ENCODE results near the gene XRCC4.

DNA sequence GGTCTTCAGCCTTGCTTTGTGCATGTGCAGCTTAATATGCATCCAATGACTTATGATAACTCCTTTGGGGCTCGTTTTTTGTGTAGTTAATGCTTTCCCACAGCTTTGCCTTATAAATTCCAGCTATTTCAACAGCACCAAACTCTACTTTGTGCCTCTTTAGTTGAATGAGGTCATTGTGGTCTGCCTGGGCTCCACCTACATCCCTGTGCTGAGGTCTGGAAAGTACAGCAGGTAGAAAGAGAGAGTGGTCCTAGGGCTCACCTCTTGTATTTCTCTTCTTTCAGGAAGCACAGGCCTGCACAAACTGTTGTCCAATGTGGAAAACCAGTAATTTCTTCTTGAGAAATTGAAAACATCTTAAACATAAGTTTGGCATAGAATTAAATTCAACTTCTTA lies 167.2 kb downstream of the XRCC4 start:
- TF ChIP-seq REST (tag by site-specific recombination; IDR thresholded peaks at IDR 0.05) (no peak), ZNF146 (tag by site-specific recombination; IDR thresholded peaks at IDR 0.05) (no peak), ZBTB10 (tag by site-specific recombination; IDR thresholded peaks at IDR 0.05) (no peak), ZNF133 (tag by site-specific recombination; IDR thresholded peaks at IDR 0.05) (no peak), ZNF843 (tag by site-specific recombination; IDR thresholded peaks at IDR 0.05) (no peak), ZNF561 (tag by site-specific recombination; IDR thresholded peaks at IDR 0.05; ENCODE audit: borderline replicate concordance) (no peak), ZNF138 (tag by site-specific recombination; IDR thresholded peaks at IDR 0.05; ENCODE audit: borderline replicate concordance) (no peak), ZNF514 (tag by site-specific recombination; IDR thresholded peaks at IDR 0.05) (no peak), ZSCAN30 (tag by site-specific recombination; IDR thresholded peaks at IDR 0.05) (no peak), SP7 (tag by site-specific recombination; IDR thresholded peaks at IDR 0.05) (no peak)
- TF ChIP-seq, protein P1, sequence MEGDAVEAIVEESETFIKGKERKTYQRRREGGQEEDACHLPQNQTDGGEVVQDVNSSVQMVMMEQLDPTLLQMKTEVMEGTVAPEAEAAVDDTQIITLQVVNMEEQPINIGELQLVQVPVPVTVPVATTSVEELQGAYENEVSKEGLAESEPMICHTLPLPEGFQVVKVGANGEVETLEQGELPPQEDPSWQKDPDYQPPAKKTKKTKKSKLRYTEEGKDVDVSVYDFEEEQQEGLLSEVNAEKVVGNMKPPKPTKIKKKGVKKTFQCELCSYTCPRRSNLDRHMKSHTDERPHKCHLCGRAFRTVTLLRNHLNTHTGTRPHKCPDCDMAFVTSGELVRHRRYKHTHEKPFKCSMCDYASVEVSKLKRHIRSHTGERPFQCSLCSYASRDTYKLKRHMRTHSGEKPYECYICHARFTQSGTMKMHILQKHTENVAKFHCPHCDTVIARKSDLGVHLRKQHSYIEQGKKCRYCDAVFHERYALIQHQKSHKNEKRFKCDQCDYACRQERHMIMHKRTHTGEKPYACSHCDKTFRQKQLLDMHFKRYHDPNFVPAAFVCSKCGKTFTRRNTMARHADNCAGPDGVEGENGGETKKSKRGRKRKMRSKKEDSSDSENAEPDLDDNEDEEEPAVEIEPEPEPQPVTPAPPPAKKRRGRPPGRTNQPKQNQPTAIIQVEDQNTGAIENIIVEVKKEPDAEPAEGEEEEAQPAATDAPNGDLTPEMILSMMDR (tag by site-specific recombination; IDR thresholded peaks at IDR 0.05): no peak
- TF ChIP-seq, protein P2, sequence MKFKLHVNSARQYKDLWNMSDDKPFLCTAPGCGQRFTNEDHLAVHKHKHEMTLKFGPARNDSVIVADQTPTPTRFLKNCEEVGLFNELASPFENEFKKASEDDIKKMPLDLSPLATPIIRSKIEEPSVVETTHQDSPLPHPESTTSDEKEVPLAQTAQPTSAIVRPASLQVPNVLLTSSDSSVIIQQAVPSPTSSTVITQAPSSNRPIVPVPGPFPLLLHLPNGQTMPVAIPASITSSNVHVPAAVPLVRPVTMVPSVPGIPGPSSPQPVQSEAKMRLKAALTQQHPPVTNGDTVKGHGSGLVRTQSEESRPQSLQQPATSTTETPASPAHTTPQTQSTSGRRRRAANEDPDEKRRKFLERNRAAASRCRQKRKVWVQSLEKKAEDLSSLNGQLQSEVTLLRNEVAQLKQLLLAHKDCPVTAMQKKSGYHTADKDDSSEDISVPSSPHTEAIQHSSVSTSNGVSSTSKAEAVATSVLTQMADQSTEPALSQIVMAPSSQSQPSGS (tag by site-specific recombination; IDR thresholded peaks at IDR 0.05; ENCODE audit: low read depth): no peak
- TF ChIP-seq, protein P3, sequence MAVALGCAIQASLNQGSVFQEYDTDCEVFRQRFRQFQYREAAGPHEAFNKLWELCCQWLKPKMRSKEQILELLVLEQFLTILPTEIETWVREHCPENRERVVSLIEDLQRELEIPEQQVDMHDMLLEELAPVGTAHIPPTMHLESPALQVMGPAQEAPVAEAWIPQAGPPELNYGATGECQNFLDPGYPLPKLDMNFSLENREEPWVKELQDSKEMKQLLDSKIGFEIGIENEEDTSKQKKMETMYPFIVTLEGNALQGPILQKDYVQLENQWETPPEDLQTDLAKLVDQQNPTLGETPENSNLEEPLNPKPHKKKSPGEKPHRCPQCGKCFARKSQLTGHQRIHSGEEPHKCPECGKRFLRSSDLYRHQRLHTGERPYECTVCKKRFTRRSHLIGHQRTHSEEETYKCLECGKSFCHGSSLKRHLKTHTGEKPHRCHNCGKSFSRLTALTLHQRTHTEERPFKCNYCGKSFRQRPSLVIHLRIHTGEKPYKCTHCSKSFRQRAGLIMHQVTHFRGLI (tag by site-specific recombination; IDR thresholded peaks at IDR 0.05): no peak
